OCI-LY3 (cell line): ENCODE results near the gene ADAMTS10.

Experiments used
- CTCF ChIP-seq: fragments of 200-600, 300-600 bp; sonication (generic); IDR thresholded peaks from 2 replicates; pipeline ENCODE4 v1.5.1; 2014; ENCODE audit warnings: antibody characterized with exemption, low read length, low read depth
- EZH2phosphoT487 ChIP-seq: fragments of 200-600 bp; shearing (Covaris generic); IDR thresholded peaks from 2 replicates; pipeline ENCODE4 v1.6.1; 2018; ENCODE audit warnings: antibody characterized with exemption, mixed run types, low read depth

GRCh38 chr19:8631425-8631819 lies 20.9 kb upstream of the ADAMTS10 start:
- TF ChIP-seq CTCF (no peak), EZH2phosphoT487 (no peak)
